Keratinocyte (primary cell): ENCODE data around the gene AAMDC.
"Not testable (repeated sequence)": the region's sequence is repeated elsewhere in the genome, so short reads cannot be mapped to it uniquely, and the experiment has no call there.

Experiments
- CTCF ChIP-seq, 3 experiments: IDR thresholded peaks in 1 of 3; conservative IDR thresholded peaks in 1 of 3; optimal IDR thresholded peaks in 1 of 3; 2 replicates in 2 of 3; 3 replicates in 1 of 3; pipeline versions ENCODE3 to v1.5.1; 2011; ENCODE audit warnings: low read length in 3 of 3, mild to moderate bottlenecking in 3 of 3, moderate library complexity in 2 of 3, control low read depth in 1 of 3, inconsistent platforms in 1 of 3; ENCODE audit not compliant: insufficient read depth in 2 of 3; ENCODE audit errors: extremely low read depth in 1 of 3
- EZH2 ChIP-seq: IDR thresholded peaks from one replicate; pipeline ENCODE4 v1.6.1; 2012; ENCODE audit warnings: inconsistent platforms, mild to moderate bottlenecking, low read length, moderate library complexity

- TF ChIP-seq CTCF (optimal IDR thresholded peaks at IDR 0.05 in 1 of 3, IDR thresholded peaks at IDR 0.05 in 1 of 3, conservative IDR thresholded peaks at IDR 0.05 in 1 of 3; ENCODE audit: extremely low read depth in 1 of 3, insufficient read depth in 2 of 3, low read length in 3 of 3); EZH2: not testable (repeated sequence)
Observed at GRCh38 chr11:77891703-77892102, 70.8 kb downstream of the AAMDC start.
